SU-DHL-6 (cell line): ENCODE measurements around the gene NCDN.

Experiments used
- EZH2phosphoT487 ChIP-seq: fragments of 200-600 bp; sonication (generic), shearing (Covaris generic); conservative IDR thresholded peaks from 2 replicates; pipeline ENCODE4 v1.6.1; 2018; ENCODE audit warnings: mild to moderate bottlenecking, antibody characterized with exemption, low read length, moderate library complexity, mixed read lengths
- TF ChIP-seq, protein P1 (sequence below): fragments of 200-600 bp; sonication (generic); IDR thresholded peaks from one replicate; pipeline ENCODE4 v1.5.1; 2017; ENCODE audit warnings: antibody characterized with exemption, mild to moderate bottlenecking, low read length, moderate library complexity; ENCODE audit not compliant: insufficient read depth, poor library complexity, severe bottlenecking

DNA sequence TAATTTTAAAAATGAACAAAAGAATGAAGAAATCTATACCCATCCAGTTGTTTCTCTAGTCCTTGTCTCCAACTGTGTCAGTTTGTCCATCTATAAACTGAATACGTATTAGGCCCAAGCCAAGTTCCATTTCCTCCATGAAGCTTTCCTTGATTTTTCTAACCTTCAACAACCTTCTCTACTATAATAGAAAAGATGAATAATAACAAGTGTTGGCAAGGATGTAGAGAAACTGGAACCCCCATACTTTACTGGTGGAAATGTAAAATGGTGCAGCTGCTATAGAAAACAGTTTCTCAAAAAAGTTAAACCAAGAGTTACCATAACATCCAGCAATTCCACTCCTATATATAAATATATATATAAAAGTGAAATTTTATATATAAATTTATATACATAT, 11.0 kb upstream of the NCDN start:
- TF ChIP-seq, protein P1, sequence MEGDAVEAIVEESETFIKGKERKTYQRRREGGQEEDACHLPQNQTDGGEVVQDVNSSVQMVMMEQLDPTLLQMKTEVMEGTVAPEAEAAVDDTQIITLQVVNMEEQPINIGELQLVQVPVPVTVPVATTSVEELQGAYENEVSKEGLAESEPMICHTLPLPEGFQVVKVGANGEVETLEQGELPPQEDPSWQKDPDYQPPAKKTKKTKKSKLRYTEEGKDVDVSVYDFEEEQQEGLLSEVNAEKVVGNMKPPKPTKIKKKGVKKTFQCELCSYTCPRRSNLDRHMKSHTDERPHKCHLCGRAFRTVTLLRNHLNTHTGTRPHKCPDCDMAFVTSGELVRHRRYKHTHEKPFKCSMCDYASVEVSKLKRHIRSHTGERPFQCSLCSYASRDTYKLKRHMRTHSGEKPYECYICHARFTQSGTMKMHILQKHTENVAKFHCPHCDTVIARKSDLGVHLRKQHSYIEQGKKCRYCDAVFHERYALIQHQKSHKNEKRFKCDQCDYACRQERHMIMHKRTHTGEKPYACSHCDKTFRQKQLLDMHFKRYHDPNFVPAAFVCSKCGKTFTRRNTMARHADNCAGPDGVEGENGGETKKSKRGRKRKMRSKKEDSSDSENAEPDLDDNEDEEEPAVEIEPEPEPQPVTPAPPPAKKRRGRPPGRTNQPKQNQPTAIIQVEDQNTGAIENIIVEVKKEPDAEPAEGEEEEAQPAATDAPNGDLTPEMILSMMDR: no peak
- no peak for TF ChIP-seq EZH2phosphoT487
